Gastroesophageal sphincter (tissue), 4 donors: ENCODE results near the gene HS3ST1. TPM values are rescaled to one million over a fixed set of nuclear protein-coding genes. Genes with fewer than 3 reads are reported as not detected.

Experiments
- small RNA-seq, 4 donors: library from RNA; depleted of rRNA; stranded (forward); fragments of <200 nt; gene quantifications; one replicate each; pipeline ENCODE3, GENCODE V24; 2016
- total RNA-seq, 4 donors: library from RNA; depleted of rRNA; stranded (reverse); fragments of >200 nt; gene quantifications; one replicate each; pipeline ENCODE4 v1.1.0, GENCODE V29; 2016

HS3ST1 gene
- total RNA-seq, 4 donors from 2014 or later, result 0.66 to 2.0 (median 1.4) TPM

Small RNA genes lying within 50 kb of the gene (small RNA-seq; reads per million reads assigned to genes)
- 0 reads per million in 4 donors for gene MIR572
- 0 reads per million in 4 donors for gene RNA5SP156
